Gastrocnemius medialis (tissue), 4 donors: ENCODE results near the gene FASTKD2. TPM values are rescaled to one million over a fixed set of nuclear protein-coding genes. Genes with fewer than 3 reads are reported as not detected.
A peak's percentile ranks its signal among the peaks of the same experiment; 100 is the strongest.

Experiments used
- ATAC-seq, 2 donors: fragments of 150-250 bp; one replicate each; pipeline ENCODE4 v1.9.1; 2016
- DNase-seq, 2 donors: peaks; one replicate each; pipeline ENCODE4 v3.0.0-alpha.2; 2019
- H3K27ac ChIP-seq, 4 donors: fragments of 200-600 bp; sonication (generic); 1 replicate in 1 of 4; 2 replicates in 3 of 4; pipeline ENCODE4 v1.5.1; 2016 to 2018; ENCODE audit warnings: mild to moderate bottlenecking in 2 of 4, moderate library complexity in 1 of 4
- H3K27me3 ChIP-seq, 3 donors: fragments of 200-600 bp; sonication (generic) in 2 of 3; 1 replicate in 1 of 3; 2 replicates in 2 of 3; pipeline versions ENCODE4 v1.5.1 to v1.6.0; 2016 to 2019; ENCODE audit warnings: mild to moderate bottlenecking in 1 of 3, moderate library complexity in 1 of 3
- H3K36me3 ChIP-seq, 2 donors: fragments of 200-600 bp; sonication (generic) in 1 of 2; one replicate each; pipeline ENCODE4 v1.5.1; 2017 to 2018
- H3K4me1 ChIP-seq, 2 donors: fragments of 200-600 bp; sonication (generic) in 1 of 2; one replicate each; pipeline ENCODE4 v1.5.1; 2016 to 2017; ENCODE audit warnings: mild to moderate bottlenecking in 2 of 2
- H3K4me3 ChIP-seq, 4 donors: fragments of 200-600 bp; sonication (generic) in 3 of 4; 1 replicate in 1 of 4; 2 replicates in 3 of 4; pipeline ENCODE4 v1.5.1; 2016 to 2019; ENCODE audit warnings: mild to moderate bottlenecking in 2 of 4
- H3K9me3 ChIP-seq, 3 donors: fragments of 200-600 bp; sonication (generic) in 2 of 3; 1 replicate in 1 of 3; 2 replicates in 2 of 3; pipeline ENCODE4 v1.5.1; 2016 to 2019
- POLR2A ChIP-seq, 2 donors: fragments of 450-650 bp; IDR thresholded peaks; one replicate each; pipeline ENCODE4 v1.6.1; 2017; ENCODE audit warnings: antibody characterized with exemption in 2 of 2, mild to moderate bottlenecking in 2 of 2, moderate library complexity in 2 of 2
- in situ Hi-C, 4 donors: fragments of 200-750 bp; cut with MboI; loops; one replicate each; pipeline versions ENCODE4 v1.15.0 to v1.8.0; 2017; ENCODE audit warnings: low sequenced_read_pairs in 4 of 4
- intact Hi-C: fragments of 100-400 bp; cut with DNase I; formaldehyde crosslinking; loops from one replicate; pipeline ENCODE4 v1.15.1; 2023; ENCODE audit warnings: low total_unique reads
- total RNA-seq, 4 donors: library from RNA; depleted of rRNA; stranded (reverse); fragments of >200 nt; gene quantifications; one replicate each; pipeline versions ENCODE4 v1.1.0 to v1.2.3, GENCODE V29; 2016
- TF ChIP-seq, protein P1 (sequence below), 5 experiments: fragments of 450-650 bp in 3 of 5; fragments of 200-600 bp in 2 of 5; sonication (generic) in 2 of 5; IDR thresholded peaks in 4 of 5; conservative IDR thresholded peaks in 1 of 5; 1 replicate in 4 of 5; 2 replicates in 1 of 5; pipeline ENCODE4 v1.5.1; 2016 to 2019; ENCODE audit warnings: antibody characterized with exemption in 5 of 5, mild to moderate bottlenecking in 3 of 5, moderate library complexity in 3 of 5

Gene FASTKD2
- total RNA-seq, 4 donors from 2014 or later = 42.9 to 68.6 (median 54.9) TPM

GRCh38 chr2:206797376-206797775 lies 32.0 kb downstream of the FASTKD2 start:
- Histone ChIP-seq H3K9me3 (no peaks in the 10 kb centered on the region), H3K27ac (no peak overlapping the region), H3K36me3 (peaks cover 0 to 9% of the 10 kb centered on the region in 2 donors), H3K4me1 (peaks cover 0 to 10% of the 10 kb centered on the region in 2 donors), H3K4me3 (no peak overlapping the region), H3K27me3 (no peaks in the 10 kb centered on the region)
- ATAC-seq (peak in 1 of 2 donors; percentile 55), DNase-seq (peak in 1 of 2 donors; percentile 32)
- in situ Hi-C loops = loop anchor here in 2 of 4 donors (5.0 to 10.0 kb wide), 2 partner anchors 675 to 677 kb away; no protein-coding TSS in a partner anchor
- TF ChIP-seq, protein P1, sequence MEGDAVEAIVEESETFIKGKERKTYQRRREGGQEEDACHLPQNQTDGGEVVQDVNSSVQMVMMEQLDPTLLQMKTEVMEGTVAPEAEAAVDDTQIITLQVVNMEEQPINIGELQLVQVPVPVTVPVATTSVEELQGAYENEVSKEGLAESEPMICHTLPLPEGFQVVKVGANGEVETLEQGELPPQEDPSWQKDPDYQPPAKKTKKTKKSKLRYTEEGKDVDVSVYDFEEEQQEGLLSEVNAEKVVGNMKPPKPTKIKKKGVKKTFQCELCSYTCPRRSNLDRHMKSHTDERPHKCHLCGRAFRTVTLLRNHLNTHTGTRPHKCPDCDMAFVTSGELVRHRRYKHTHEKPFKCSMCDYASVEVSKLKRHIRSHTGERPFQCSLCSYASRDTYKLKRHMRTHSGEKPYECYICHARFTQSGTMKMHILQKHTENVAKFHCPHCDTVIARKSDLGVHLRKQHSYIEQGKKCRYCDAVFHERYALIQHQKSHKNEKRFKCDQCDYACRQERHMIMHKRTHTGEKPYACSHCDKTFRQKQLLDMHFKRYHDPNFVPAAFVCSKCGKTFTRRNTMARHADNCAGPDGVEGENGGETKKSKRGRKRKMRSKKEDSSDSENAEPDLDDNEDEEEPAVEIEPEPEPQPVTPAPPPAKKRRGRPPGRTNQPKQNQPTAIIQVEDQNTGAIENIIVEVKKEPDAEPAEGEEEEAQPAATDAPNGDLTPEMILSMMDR (IDR thresholded peaks at IDR 0.05 in 4 of 5, conservative IDR thresholded peaks at IDR 0.05 in 1 of 5) = no peak
- TF ChIP-seq POLR2A (IDR thresholded peaks at IDR 0.05) = no peak
- intact Hi-C loops = no loop called here

- H3K27me3 ChIP-seq = no peaks in the 10 kb centered on the region
- H3K4me3 ChIP-seq = no peak overlapping the region
- no peak for DNase-seq
- in situ Hi-C loops = loop anchor here in 2 of 4 donors (5.0 to 10.0 kb wide), 2 partner anchors 674 to 677 kb away; no protein-coding TSS in a partner anchor
- peaks cover 0 to 10% of the 10 kb centered on the region in 2 donors for H3K4me1 ChIP-seq
- intact Hi-C loops = no loop called here
- no peak for TF ChIP-seq POLR2A (IDR thresholded peaks at IDR 0.05)
- TF ChIP-seq, protein P1 (IDR thresholded peaks at IDR 0.05 in 4 of 5, conservative IDR thresholded peaks at IDR 0.05 in 1 of 5) = no peak
- H3K9me3 ChIP-seq = no peaks in the 10 kb centered on the region
- ATAC-seq = no peak
- H3K36me3 ChIP-seq = peaks cover 0 to 6% of the 10 kb centered on the region in 2 donors
- H3K27ac ChIP-seq = no peak overlapping the region
Observed at GRCh38 chr2:206798000-206798399, 32.6 kb downstream of the FASTKD2 start.

DNA sequence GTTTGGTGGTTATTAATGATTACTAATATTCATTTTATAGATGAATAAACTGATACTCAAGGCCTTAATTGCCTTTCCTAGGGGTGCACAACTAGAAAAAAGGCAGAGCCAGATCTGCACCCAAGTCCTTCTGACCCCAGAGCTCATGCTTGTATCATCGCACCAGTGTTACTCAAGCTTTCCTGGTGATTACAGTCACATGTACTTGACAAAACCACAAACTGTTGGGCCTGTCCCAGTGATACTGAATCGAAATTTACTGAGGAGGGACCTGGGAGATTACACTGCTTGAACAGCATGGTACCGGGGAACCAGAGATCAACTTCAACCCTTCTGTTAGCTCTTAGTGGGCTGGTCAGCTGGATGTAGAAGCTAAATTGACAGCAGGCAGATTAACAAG lies 33.7 kb downstream of the FASTKD2 start:
- peaks cover 0 to 10% of the 10 kb centered on the region in 2 donors for H3K4me1 ChIP-seq
- no peaks in the 10 kb centered on the region for H3K9me3 ChIP-seq
- intact Hi-C loops = no loop called here
- H3K4me3 ChIP-seq = no peak overlapping the region
- no peak for ATAC-seq
- H3K27me3 ChIP-seq = no peaks in the 10 kb centered on the region
- in situ Hi-C loops = loop anchor here in 2 of 4 donors (5.0 to 10.0 kb wide), 2 partner anchors 673 to 676 kb away; no protein-coding TSS in a partner anchor
- no peak for DNase-seq
- H3K27ac ChIP-seq = no peak overlapping the region
- H3K36me3 ChIP-seq = peaks cover 0 to under 1% of the 10 kb centered on the region in 2 donors
- TF ChIP-seq, protein P1 (IDR thresholded peaks at IDR 0.05 in 4 of 5, conservative IDR thresholded peaks at IDR 0.05 in 1 of 5) = no peak
- no peak for TF ChIP-seq POLR2A (IDR thresholded peaks at IDR 0.05)

GRCh38 chr2:206800506-206801417 lies 35.4 kb downstream of the FASTKD2 start:
- DNase-seq (peak; percentile 13 to 48), ATAC-seq (peak; percentile 52 to 77)
- Histone ChIP-seq H3K27me3 (no peaks in the 10 kb centered on the region), H3K27ac (no peak overlapping the region), H3K36me3 (no peaks in the 10 kb centered on the region), H3K9me3 (no peaks in the 10 kb centered on the region), H3K4me3 (no peak overlapping the region), H3K4me1 (peaks cover 0 to 10% of the 10 kb centered on the region in 2 donors)
- TF ChIP-seq, protein P1 (IDR thresholded peaks at IDR 0.05 in 4 of 5, conservative IDR thresholded peaks at IDR 0.05 in 1 of 5) = peak; percentile 51 to 64 (median 53)
- no peak for TF ChIP-seq POLR2A (IDR thresholded peaks at IDR 0.05)
- in situ Hi-C loops (loop anchor here in 1 of 4 donors (5.0 kb wide), 1 partner anchor 672 kb away; no protein-coding TSS in a partner anchor), intact Hi-C loops (loop anchor here (2.0 to 10.0 kb wide), 2 partner anchors 184 to 676 kb away; no protein-coding TSS in a partner anchor)
